ENCODE data around the gene MAGI3.

Gene MAGI3

GRCh38 chr1:113511269-113511668 lies 121.0 kb downstream of the MAGI3 start:
- TF ChIP-seq CTCF (IDR thresholded peaks at IDR 0.05; ENCODE audit: extremely low read depth, insufficient read depth, missing control alignments) = no peak
- in situ Hi-C loops (cut with MboI; ENCODE audit: low pct_unique_long_range_greater_than_20kb, low sequenced_read_pairs, unreplicated experiment) = no loop called here
- no peak for DNase-seq (ENCODE audit: low spot score)

GRCh38 chr1:113515498-113515897 lies 125.2 kb downstream of the MAGI3 start:
- in situ Hi-C loops (cut with MboI; ENCODE audit: low pct_unique_long_range_greater_than_20kb, low sequenced_read_pairs, unreplicated experiment) = no loop called here
- no peak for DNase-seq (ENCODE audit: low spot score)
- TF ChIP-seq CTCF (IDR thresholded peaks at IDR 0.05; ENCODE audit: extremely low read depth, insufficient read depth, missing control alignments) = no peak

DNA sequence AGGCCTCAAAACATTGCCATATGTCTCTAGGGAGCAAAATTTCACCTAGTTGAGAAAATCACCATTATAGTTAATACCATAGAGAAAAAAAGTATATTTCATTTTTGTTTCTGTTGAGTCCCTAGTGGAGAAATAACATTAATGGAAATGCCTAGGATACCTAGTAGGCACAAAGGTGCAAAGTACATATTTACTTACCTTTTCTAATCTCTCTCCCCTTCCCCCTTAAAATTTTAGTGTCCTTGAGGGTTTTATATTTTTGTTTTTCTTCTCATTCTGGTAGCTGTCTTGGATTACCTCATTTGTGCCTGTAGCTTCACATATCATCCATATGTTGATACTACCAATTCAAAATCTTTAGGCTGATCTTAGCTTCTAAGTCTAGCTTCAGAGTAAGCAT lies 127.0 kb downstream of the MAGI3 start:
- in situ Hi-C loops (cut with MboI; ENCODE audit: low pct_unique_long_range_greater_than_20kb, low sequenced_read_pairs, unreplicated experiment) = no loop called here
- TF ChIP-seq CTCF (IDR thresholded peaks at IDR 0.05; ENCODE audit: extremely low read depth, insufficient read depth, missing control alignments) = no peak
- no peak for DNase-seq (ENCODE audit: low spot score)

GRCh38 chr1:113517983-113518382 lies 127.7 kb downstream of the MAGI3 start:
- no peak for TF ChIP-seq CTCF (IDR thresholded peaks at IDR 0.05; ENCODE audit: extremely low read depth, insufficient read depth, missing control alignments)
- in situ Hi-C loops (cut with MboI; ENCODE audit: low pct_unique_long_range_greater_than_20kb, low sequenced_read_pairs, unreplicated experiment) = no loop called here
- DNase-seq (ENCODE audit: low spot score) = no peak

- no peak for DNase-seq (ENCODE audit: low spot score)
- in situ Hi-C loops (cut with MboI; ENCODE audit: low pct_unique_long_range_greater_than_20kb, low sequenced_read_pairs, unreplicated experiment) = no loop called here
- TF ChIP-seq CTCF (IDR thresholded peaks at IDR 0.05; ENCODE audit: extremely low read depth, insufficient read depth, missing control alignments) = no peak
These were observed 129.2 kb downstream of the MAGI3 start for GRCh38 chr1:113519556-113519955.

- TF ChIP-seq CTCF (IDR thresholded peaks at IDR 0.05; ENCODE audit: extremely low read depth, insufficient read depth, missing control alignments) = no peak
- no peak for DNase-seq (ENCODE audit: low spot score)
- in situ Hi-C loops (cut with MboI; ENCODE audit: low pct_unique_long_range_greater_than_20kb, low sequenced_read_pairs, unreplicated experiment) = no loop called here
These were observed 139.7 kb downstream of the MAGI3 start for GRCh38 chr1:113530021-113530420.

DNA sequence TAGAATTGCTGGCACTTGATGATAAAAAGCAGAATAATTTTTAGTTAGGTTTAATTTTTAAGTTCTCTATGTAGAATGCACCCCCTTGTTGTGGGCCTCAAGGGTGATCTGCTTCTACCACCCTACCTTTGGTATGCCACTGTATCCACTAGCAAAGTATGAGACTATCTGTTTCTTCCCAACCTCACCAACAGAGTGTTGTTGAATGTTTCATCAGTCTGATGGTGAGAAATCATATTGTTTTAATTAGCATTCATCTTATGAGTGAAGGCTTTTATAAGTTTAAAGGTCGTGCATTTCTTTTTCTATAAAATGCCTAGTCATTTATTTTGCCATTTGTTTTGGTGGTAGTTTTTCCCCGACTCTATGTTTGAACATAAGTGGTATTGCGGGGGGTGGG lies 141.0 kb downstream of the MAGI3 start:
- in situ Hi-C loops (cut with MboI; ENCODE audit: low pct_unique_long_range_greater_than_20kb, low sequenced_read_pairs, unreplicated experiment) = no loop called here
- no peak for DNase-seq (ENCODE audit: low spot score)
- no peak for TF ChIP-seq CTCF (IDR thresholded peaks at IDR 0.05; ENCODE audit: extremely low read depth, insufficient read depth, missing control alignments)

All from GM13977 (cell line).